Breast epithelium (tissue), 4 donors: ENCODE data around the gene LAIR2. TPM values are rescaled to one million over a fixed set of nuclear protein-coding genes. Genes with fewer than 3 reads are reported as not detected.

Source experiments
- DNase-seq, 2 donors: peaks; one replicate each; pipeline ENCODE4 v3.0.0-alpha.2; 2019; ENCODE audit warnings: low spot score in 2 of 2
- H3K27ac ChIP-seq, 2 donors: fragments of 200-600 bp; sonication (generic) in 1 of 2; one replicate each; pipeline ENCODE4 v1.5.1; 2016 to 2019; ENCODE audit warnings: mild to moderate bottlenecking in 1 of 2
- H3K27me3 ChIP-seq, 2 donors: fragments of 200-600 bp; sonication (generic) in 1 of 2; one replicate each; pipeline versions ENCODE4 v1.5.1 to v1.6.0; 2017 to 2019; ENCODE audit warnings: control low read depth in 1 of 2, mild to moderate bottlenecking in 1 of 2
- H3K36me3 ChIP-seq: fragments of 200-600 bp; one replicate; pipeline ENCODE4 v1.5.1; 2019
- H3K4me1 ChIP-seq, 2 donors: fragments of 200-600 bp; sonication (generic); one replicate each; pipeline ENCODE4 v1.5.1; 2016 to 2019; ENCODE audit warnings: control low read depth in 1 of 2
- H3K4me3 ChIP-seq, 3 donors: fragments of 200-600 bp; sonication (generic); 1 replicate in 2 of 3; 2 replicates in 1 of 3; pipeline ENCODE4 v1.5.1; 2016 to 2019; ENCODE audit warnings: mild to moderate bottlenecking in 3 of 3, moderate library complexity in 2 of 3
- H3K9me3 ChIP-seq, 2 donors: fragments of 200-600 bp; sonication (generic) in 1 of 2; one replicate each; pipeline ENCODE4 v1.5.1; 2016 to 2019; ENCODE audit warnings: control low read depth in 1 of 2
- CTCF ChIP-seq, 3 donors: fragments of 450-650 bp; IDR thresholded peaks; one replicate each; pipeline ENCODE4 v1.5.1; 2016 to 2017; ENCODE audit warnings: antibody characterized with exemption in 3 of 3, mild to moderate bottlenecking in 3 of 3, moderate library complexity in 3 of 3
- POLR2A ChIP-seq: fragments of 450-650 bp; IDR thresholded peaks from one replicate; pipeline ENCODE4 v1.6.1; 2016; ENCODE audit warnings: antibody characterized with exemption, mild to moderate bottlenecking, moderate library complexity
- POLR2AphosphoS5 ChIP-seq, 3 donors: sonication (generic); formaldehyde crosslinking; IDR thresholded peaks; one replicate each; pipeline ENCODE4 v1.6.1; 2017; ENCODE audit warnings: antibody characterized with exemption in 3 of 3
- intact Hi-C: fragments of 100-400 bp; cut with DNase I; formaldehyde crosslinking; loops from one replicate; pipeline ENCODE4 v1.15.1; 2023; ENCODE audit warnings: low total_unique reads
- total RNA-seq, 3 donors: library from RNA; depleted of rRNA; stranded (reverse); fragments of >200 nt; gene quantifications; one replicate each; pipeline ENCODE4 v1.1.0, GENCODE V29; 2016

Gene LAIR2
- total RNA-seq, 3 donors from 2014 or later = not detected

- H3K36me3 ChIP-seq = no peaks in the 10 kb centered on the region
- H3K9me3 ChIP-seq = no peaks in the 10 kb centered on the region
- intact Hi-C loops = no loop called here
- H3K4me1 ChIP-seq = no peaks in the 10 kb centered on the region
- H3K4me3 ChIP-seq = no peak overlapping the region
- TF ChIP-seq CTCF (IDR thresholded peaks at IDR 0.05) (no peak), POLR2AphosphoS5 (IDR thresholded peaks at IDR 0.05) (no peak), POLR2A (no peak)
- peaks cover 0 to 36% of the 10 kb centered on the region in 2 donors for H3K27me3 ChIP-seq
- no peak overlapping the region for H3K27ac ChIP-seq
- no peak for DNase-seq
Observed at GRCh38 chr19:54536956-54537355, 34.3 kb downstream of the LAIR2 start.

- H3K4me1 ChIP-seq = no peaks in the 10 kb centered on the region
- DNase-seq = no peak
- no peaks in the 10 kb centered on the region for H3K9me3 ChIP-seq
- H3K36me3 ChIP-seq = no peaks in the 10 kb centered on the region
- H3K27ac ChIP-seq = no peak overlapping the region
- intact Hi-C loops = no loop called here
- no peaks in the 10 kb centered on the region for H3K27me3 ChIP-seq
- TF ChIP-seq POLR2AphosphoS5 (IDR thresholded peaks at IDR 0.05) = no peak
- TF ChIP-seq CTCF (IDR thresholded peaks at IDR 0.05) = no peak
- TF ChIP-seq POLR2A = no peak
- H3K4me3 ChIP-seq = no peak overlapping the region
Observed at GRCh38 chr19:54541712-54542111, 39.1 kb downstream of the LAIR2 start.

GRCh38 chr19:54548806-54549205 is 46.2 kb downstream of the LAIR2 start:
- Histone ChIP-seq H3K4me3 (no peak overlapping the region), H3K27me3 (peaks cover 0 to 7% of the 10 kb centered on the region in 2 donors), H3K9me3 (no peaks in the 10 kb centered on the region), H3K27ac (no peak overlapping the region), H3K4me1 (no peaks in the 10 kb centered on the region), H3K36me3 (no peaks in the 10 kb centered on the region)
- TF ChIP-seq CTCF (IDR thresholded peaks at IDR 0.05) = no peak
- TF ChIP-seq POLR2A = no peak
- no peak for TF ChIP-seq POLR2AphosphoS5 (IDR thresholded peaks at IDR 0.05)
- intact Hi-C loops = no loop called here
- DNase-seq = no peak

- Histone ChIP-seq H3K36me3 (no peaks in the 10 kb centered on the region), H3K27me3 (peaks cover 0 to 7% of the 10 kb centered on the region in 2 donors), H3K4me1 (no peaks in the 10 kb centered on the region), H3K9me3 (no peaks in the 10 kb centered on the region), H3K27ac (no peak overlapping the region), H3K4me3 (no peak overlapping the region)
- intact Hi-C loops = no loop called here
- TF ChIP-seq POLR2AphosphoS5 (IDR thresholded peaks at IDR 0.05) = no peak
- no peak for TF ChIP-seq CTCF (IDR thresholded peaks at IDR 0.05)
- TF ChIP-seq POLR2A = no peak
- no peak for DNase-seq
Observed at GRCh38 chr19:54549224-54549623, 46.6 kb downstream of the LAIR2 start.

GRCh38 chr19:54551293-54551692 is 48.7 kb downstream of the LAIR2 start:
- H3K9me3 ChIP-seq = no peaks in the 10 kb centered on the region
- no peak for DNase-seq
- no peak overlapping the region for H3K4me3 ChIP-seq
- H3K27me3 ChIP-seq = peaks cover 0 to 10% of the 10 kb centered on the region in 2 donors
- no peaks in the 10 kb centered on the region for H3K36me3 ChIP-seq
- TF ChIP-seq POLR2A = no peak
- TF ChIP-seq POLR2AphosphoS5 (IDR thresholded peaks at IDR 0.05) = no peak
- TF ChIP-seq CTCF (IDR thresholded peaks at IDR 0.05) = no peak
- H3K27ac ChIP-seq = no peak overlapping the region
- intact Hi-C loops = no loop called here
- no peaks in the 10 kb centered on the region for H3K4me1 ChIP-seq
